AG09309 (cell line): ENCODE results near the gene OVOL3.

Source experiments
- DNase-seq: peaks from one replicate; pipeline ENCODE4 v3.0.0-alpha.2; 2010; ENCODE audit warnings: low read depth
- H3K4me3 ChIP-seq: 2 replicates; pipeline ENCODE4 v1.5.1; 2011; ENCODE audit warnings: mild to moderate bottlenecking, low read depth, low read length, moderate library complexity; ENCODE audit not compliant: control insufficient read depth
- TF ChIP-seq, protein P1 (sequence below): IDR thresholded peaks from 2 replicates; pipeline ENCODE4 v1.5.1; 2011; ENCODE audit warnings: mild to moderate bottlenecking, low read depth, low read length, inconsistent platforms; ENCODE audit not compliant: insufficient read depth, control insufficient read depth; ENCODE audit errors: missing control alignments

OVOL3 gene

GRCh38 chr19:36089847-36090246, 21.1 kb upstream of the OVOL3 start:
- TF ChIP-seq, protein P1, sequence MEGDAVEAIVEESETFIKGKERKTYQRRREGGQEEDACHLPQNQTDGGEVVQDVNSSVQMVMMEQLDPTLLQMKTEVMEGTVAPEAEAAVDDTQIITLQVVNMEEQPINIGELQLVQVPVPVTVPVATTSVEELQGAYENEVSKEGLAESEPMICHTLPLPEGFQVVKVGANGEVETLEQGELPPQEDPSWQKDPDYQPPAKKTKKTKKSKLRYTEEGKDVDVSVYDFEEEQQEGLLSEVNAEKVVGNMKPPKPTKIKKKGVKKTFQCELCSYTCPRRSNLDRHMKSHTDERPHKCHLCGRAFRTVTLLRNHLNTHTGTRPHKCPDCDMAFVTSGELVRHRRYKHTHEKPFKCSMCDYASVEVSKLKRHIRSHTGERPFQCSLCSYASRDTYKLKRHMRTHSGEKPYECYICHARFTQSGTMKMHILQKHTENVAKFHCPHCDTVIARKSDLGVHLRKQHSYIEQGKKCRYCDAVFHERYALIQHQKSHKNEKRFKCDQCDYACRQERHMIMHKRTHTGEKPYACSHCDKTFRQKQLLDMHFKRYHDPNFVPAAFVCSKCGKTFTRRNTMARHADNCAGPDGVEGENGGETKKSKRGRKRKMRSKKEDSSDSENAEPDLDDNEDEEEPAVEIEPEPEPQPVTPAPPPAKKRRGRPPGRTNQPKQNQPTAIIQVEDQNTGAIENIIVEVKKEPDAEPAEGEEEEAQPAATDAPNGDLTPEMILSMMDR = no peak
- H3K4me3 ChIP-seq = no peak overlapping the region
- DNase-seq = no peak

DNA sequence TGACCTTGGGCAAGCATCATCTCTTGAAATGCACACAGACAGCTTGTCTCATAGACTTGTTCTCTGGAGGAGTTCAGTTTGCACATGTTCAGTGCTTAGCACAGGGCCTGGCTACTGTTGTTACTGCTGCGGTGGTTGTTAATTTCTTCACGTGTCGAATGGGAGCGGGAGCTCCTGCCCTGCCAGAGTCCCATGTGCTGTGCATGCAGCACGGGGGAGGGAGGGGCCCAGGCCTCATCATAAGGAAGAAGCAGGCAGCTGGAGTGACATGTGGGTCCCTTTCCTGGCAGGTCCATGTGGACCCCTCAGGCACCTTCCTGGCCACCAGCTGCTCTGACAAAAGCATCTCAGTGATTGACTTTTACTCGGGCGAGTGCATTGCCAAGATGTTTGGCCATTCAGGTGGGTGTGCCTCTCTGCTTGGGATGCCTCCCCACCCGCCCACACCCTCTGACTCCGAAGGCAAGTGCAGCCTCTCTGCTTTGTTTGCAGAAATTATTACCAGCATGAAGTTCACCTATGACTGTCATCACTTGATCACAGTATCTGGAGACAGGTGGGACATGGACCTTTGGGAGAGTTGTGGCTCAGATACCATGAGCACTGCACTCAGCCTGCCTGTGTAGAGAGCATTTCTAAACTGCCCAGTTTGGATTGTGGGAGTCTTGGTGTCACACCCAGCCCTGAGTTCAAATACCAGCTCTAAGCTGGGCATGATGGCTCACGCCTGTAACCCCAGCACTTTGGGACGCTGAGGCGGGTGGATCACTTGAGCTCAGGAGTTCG, 19.8 kb upstream of the OVOL3 start:
- no peak overlapping the region for H3K4me3 ChIP-seq
- DNase-seq = no peak
- TF ChIP-seq, protein P1 = no peak

DNA sequence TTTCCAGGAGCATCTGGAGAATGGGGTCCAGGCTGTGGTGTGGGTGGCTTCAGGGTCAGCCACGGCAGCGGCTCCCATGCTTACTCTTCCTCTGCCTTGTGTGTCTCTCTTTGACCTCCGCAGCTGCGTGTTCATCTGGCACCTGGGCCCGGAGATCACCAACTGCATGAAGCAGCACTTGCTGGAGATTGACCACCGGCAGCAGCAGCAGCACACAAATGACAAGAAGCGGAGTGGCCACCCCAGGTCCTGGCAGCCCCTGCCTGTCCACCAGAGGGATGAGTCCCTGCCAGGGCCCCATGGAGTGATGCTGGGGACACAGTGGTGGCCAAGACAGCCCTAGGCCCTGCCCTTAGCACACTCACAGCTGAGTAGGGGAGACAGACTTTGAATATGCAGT, 18.4 kb upstream of the OVOL3 start:
- H3K4me3 ChIP-seq = no peak overlapping the region
- no peak for DNase-seq
- TF ChIP-seq, protein P1 = no peak

DNA sequence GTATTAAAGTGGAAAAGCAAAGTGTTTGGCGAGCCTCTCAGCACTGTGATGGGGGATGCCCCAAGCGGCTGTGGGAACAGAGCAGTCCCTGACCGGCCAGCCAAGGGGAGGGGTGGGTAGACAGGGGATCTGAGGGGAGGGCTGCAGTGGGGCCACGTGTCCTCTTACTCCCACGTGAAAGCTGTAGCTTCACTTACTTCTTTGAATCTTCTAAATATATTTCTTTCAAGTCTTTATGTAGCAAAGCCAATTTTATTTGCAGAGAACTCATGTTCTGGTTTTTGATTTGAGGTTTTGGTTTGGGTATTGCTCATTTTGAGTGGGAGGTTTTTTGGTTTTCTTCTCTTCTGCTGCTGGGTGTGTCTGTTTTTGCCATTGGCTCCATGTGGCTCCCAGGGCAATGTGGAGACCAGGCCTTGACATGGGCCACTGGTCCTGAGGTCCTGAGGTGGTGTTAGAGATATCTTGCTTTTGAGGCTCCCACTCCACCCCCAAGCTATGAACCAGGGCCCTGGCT, 17.7 kb upstream of the OVOL3 start:
- TF ChIP-seq, protein P1 = no peak
- no peak overlapping the region for H3K4me3 ChIP-seq
- no peak for DNase-seq

GRCh38 chr19:36093687-36094086, 17.3 kb upstream of the OVOL3 start:
- DNase-seq = no peak
- TF ChIP-seq, protein P1 = no peak

DNA sequence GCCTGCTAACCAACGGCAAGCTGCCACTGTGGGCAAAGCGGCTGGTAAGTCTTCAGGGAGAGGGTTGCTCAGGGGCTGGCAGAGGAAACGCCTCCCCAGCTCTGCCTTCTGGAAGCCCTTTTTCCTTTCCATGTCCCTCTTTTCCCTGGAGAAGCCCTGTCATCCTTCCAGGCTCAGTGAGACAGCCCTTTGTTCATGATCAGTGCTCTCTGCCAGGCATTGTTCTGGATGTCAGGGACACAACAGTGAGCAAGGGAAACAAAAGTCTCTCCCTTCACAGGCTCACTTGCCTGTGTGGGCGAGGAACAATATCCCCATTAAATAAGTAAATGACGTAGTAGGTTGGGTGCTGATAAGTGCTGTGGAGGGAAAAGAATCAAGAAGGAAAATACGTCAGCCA, 13.9 kb upstream of the OVOL3 start:
- TF ChIP-seq, protein P1 = no peak
- H3K4me3 ChIP-seq = no peak overlapping the region
- DNase-seq = no peak

More at GRCh38 chr19:36093687-36094086, 17.3 kb upstream of the OVOL3 start:
- no peak overlapping the region for H3K4me3 ChIP-seq
